K562 (cell line): ENCODE measurements around the gene KCND3. TPM values are rescaled to one million over a fixed set of nuclear protein-coding genes. Genes with fewer than 3 reads are reported as not detected.
A peak's percentile ranks its signal among the peaks of the same experiment; 100 is the strongest.

Experiments used
- CSDE1 ChIP-seq, 2 experiments: fragments of 450-650 bp; IDR thresholded peaks; 2 replicates each; pipeline ENCODE4 v1.6.1; 2016; ENCODE audit warnings: mild to moderate bottlenecking in 1 of 2
- HDGF ChIP-seq: fragments of 450-650 bp; IDR thresholded peaks from 2 replicates; pipeline ENCODE4 v1.6.1; 2016
- LEF1 ChIP-seq: fragments of 450-650 bp; IDR thresholded peaks from 2 replicates; pipeline ENCODE4 v1.6.1; 2016; ENCODE audit warnings: mild to moderate bottlenecking
- NFIX ChIP-seq: fragments of 250-450 bp; sonication (Bioruptor Pico); IDR thresholded peaks from 2 replicates; pipeline ENCODE4 v1.4.0; 2020; ENCODE audit warnings: low read depth, mild to moderate bottlenecking, moderate library complexity
- POLR2H ChIP-seq: IDR thresholded peaks from 2 replicates; pipeline ENCODE4 v1.6.1; 2016; ENCODE audit warnings: missing genetic modification characterization, low read depth, mild to moderate bottlenecking, control low read depth, missing compliant biosample characterization, moderate library complexity
- RAD21 ChIP-seq, 2 experiments: fragments of 250-450 bp in 1 of 2; fragments of 450-650 bp in 1 of 2; sonication (Bioruptor Pico) in 1 of 2; formaldehyde crosslinking in 1 of 2; IDR thresholded peaks in 1 of 2; conservative IDR thresholded peaks in 1 of 2; 2 replicates each; pipeline versions ENCODE4 v1.4.0 to v1.8.0; 2020 to 2022; ENCODE audit warnings: mild to moderate bottlenecking in 2 of 2, moderate library complexity in 1 of 2
- SIN3A ChIP-seq, 2 experiments: fragments of 150-350 bp in 1 of 2; IDR thresholded peaks; 2 replicates each; pipeline ENCODE4 v1.6.1; 2011 to 2016; ENCODE audit warnings: borderline replicate concordance in 2 of 2, low read depth in 2 of 2, low read length in 2 of 2, mild to moderate bottlenecking in 2 of 2, moderate library complexity in 2 of 2; ENCODE audit not compliant: control insufficient read depth in 1 of 2
- SMAD3 ChIP-seq: fragments of 450-650 bp; formaldehyde crosslinking; conservative IDR thresholded peaks from 2 replicates; pipeline ENCODE4 v1.4.0; 2020; ENCODE audit warnings: mild to moderate bottlenecking
- SP2 ChIP-seq: IDR thresholded peaks from 2 replicates; pipeline ENCODE4 v1.6.1; 2011; ENCODE audit warnings: mild to moderate bottlenecking, low read depth, low read length, moderate library complexity; ENCODE audit not compliant: poor library complexity, severe bottlenecking; ENCODE audit errors: extremely low read depth
- TAF7 ChIP-seq: fragments of 450-650 bp; IDR thresholded peaks from 2 replicates; pipeline ENCODE4 v1.6.1; 2016; ENCODE audit warnings: missing genetic modification characterization, missing compliant biosample characterization
- TAL1 ChIP-seq: fragments of 450-650 bp; IDR thresholded peaks from 2 replicates; pipeline ENCODE4 v1.6.1; 2016; ENCODE audit warnings: mild to moderate bottlenecking
- TBP ChIP-seq: optimal IDR thresholded peaks from 2 replicates; pipeline ENCODE3; 2011; ENCODE audit warnings: low read depth, low read length, improper control_type of control experiment
- ZNF143 ChIP-seq: sonication (generic); formaldehyde crosslinking; IDR thresholded peaks from 2 replicates; pipeline ENCODE4 v1.9.0; 2022; ENCODE audit warnings: mild to moderate bottlenecking, missing genetic modification reagents
- ZNF282 ChIP-seq: sonication (generic); formaldehyde crosslinking; IDR thresholded peaks from 2 replicates; pipeline ENCODE4 v1.8.1; 2023; ENCODE audit warnings: missing genetic modification reagents
- ZNF561 ChIP-seq: fragments of 450-650 bp; formaldehyde crosslinking; conservative IDR thresholded peaks from 2 replicates; pipeline ENCODE4 v1.4.0; 2020; ENCODE audit warnings: mild to moderate bottlenecking, moderate library complexity
- polyA plus RNA-seq, 8 experiments: library from polyadenylated mRNA; depleted of rRNA in 4 of 8; stranded (reverse) in 5 of 8; unstranded in 3 of 8; fragments of >200 nt; fragmentation: Nextera tagmentation in 2 of 8; fragmentation: Illumina TruSeq in 1 of 8; extraction: Ambion mirVana in 2 of 8; extraction: Trizol in 1 of 8; gene quantifications; 2 replicates each; pipeline versions ENCODE4 v1.2.1 to v1.2.3, GENCODE V29; 2011 to 2014; ENCODE audit warnings: inconsistent platforms in 1 of 8, missing spikeins in 1 of 8
- total RNA-seq, 7 experiments: library from RNA; depleted of rRNA in 6 of 7; stranded (reverse); fragments of >200 nt in 6 of 7; fragmentation: Illumina TruSeq in 2 of 7; extraction: Trizol in 2 of 7; gene quantifications; 2 replicates each; pipeline versions ENCODE4 v1.2.1 to v1.2.3, GENCODE V29; 2011 to 2021; ENCODE audit warnings: low replicate concordance in 1 of 7
- TF ChIP-seq, protein P1 (sequence below): sonication (generic); formaldehyde crosslinking; IDR thresholded peaks from 2 replicates; pipeline ENCODE4 v1.8.0; 2022; ENCODE audit warnings: missing genetic modification reagents, mild to moderate bottlenecking, borderline replicate concordance
- TF ChIP-seq, protein P2 (sequence below): conservative IDR thresholded peaks from 2 replicates; pipeline ENCODE4 v1.6.1; 2011; ENCODE audit warnings: low read depth, mild to moderate bottlenecking, low read length; ENCODE audit not compliant: control insufficient read depth
- TF ChIP-seq, protein P3 (sequence below), 2 experiments: fragments of 450-650 bp in 1 of 2; sonication (generic) in 1 of 2; formaldehyde crosslinking; conservative IDR thresholded peaks; 2 replicates each; pipeline versions ENCODE4 v1.4.0 to v1.8.1; 2020 to 2022; ENCODE audit warnings: mild to moderate bottlenecking in 1 of 2, missing genetic modification reagents in 1 of 2
- TF ChIP-seq, protein P4 (sequence below): sonication (generic); formaldehyde crosslinking; IDR thresholded peaks from 2 replicates; pipeline ENCODE4 v1.8.0; 2022; ENCODE audit warnings: missing genetic modification reagents, mild to moderate bottlenecking, moderate library complexity, borderline replicate concordance
- TF ChIP-seq, protein P5 (sequence below): fragments of 250-450 bp; sonication (Bioruptor Pico); IDR thresholded peaks from 2 replicates; pipeline ENCODE4 v1.8.0; 2021; ENCODE audit warnings: mild to moderate bottlenecking, moderate library complexity

Gene KCND3
- total and polyA plus RNA-seq, 9 of the 15 experiments (the other 6 are each of a cell fraction or from before 2014, with no cell fraction given), result not detected

DNA sequence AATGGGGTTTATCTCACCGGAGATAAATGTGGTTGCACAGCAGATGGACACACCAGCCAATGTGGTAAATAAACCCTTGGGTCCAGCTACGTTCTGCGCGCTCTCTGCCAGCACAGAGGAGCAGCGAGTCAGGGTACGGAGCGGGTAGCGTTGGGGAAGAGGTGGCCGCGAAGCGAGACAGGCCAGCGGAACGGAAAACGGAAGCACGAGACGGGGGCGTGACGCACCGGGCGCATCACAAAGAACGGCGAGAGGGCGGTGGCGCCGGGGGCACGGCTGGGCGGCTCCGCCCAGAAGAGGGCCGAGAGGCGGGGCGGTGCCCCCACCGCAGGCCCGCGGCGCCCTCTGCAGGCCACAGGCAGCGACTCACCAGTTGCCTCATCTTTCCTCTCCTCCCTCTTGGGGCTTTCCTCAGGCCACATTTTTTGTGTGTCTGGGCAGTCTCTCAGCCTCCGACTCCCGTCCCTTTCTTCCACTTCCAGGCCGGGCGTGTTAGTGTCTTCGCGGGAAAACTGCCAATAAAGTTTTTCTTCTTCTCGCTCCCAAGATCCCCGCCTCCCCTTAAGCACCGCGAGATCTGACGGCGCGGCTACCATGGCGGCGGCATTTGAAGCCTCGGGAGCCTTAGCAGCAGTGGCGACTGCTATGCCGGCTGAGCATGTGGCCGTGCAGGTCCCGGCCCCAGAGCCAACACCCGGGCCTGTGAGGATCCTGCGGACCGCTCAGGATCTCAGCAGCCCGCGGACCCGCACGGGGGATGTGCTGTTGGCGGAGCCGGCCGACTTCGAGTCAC, 233.9 kb downstream of the KCND3 start, which contains the start of gene DDX20 (continued):
- TF ChIP-seq LEF1 (no peak), ZNF143 (CRISPR knock-in tag) (peak; percentile 63), TAL1 (no peak), ZNF282 (CRISPR knock-in tag) (peak; percentile 84), SP2 (peak; percentile 27), CSDE1 (IDR thresholded peaks at IDR 0.05) (peak in 1 of 2 experiments; percentile 55; a peak in 2 of 4 replicates), SIN3A (IDR thresholded peaks at IDR 0.05; ENCODE audit: borderline replicate concordance in 2 of 2, control insufficient read depth in 1 of 2, low read depth in 2 of 2, low read length in 2 of 2) (peak; percentile 84 to 90; a peak in 3 of 4 replicates), NFIX (CRISPR knock-in tag) (0 out of 2 replicates have a peak, but pooled peaks have one; percentile 2), ZNF561 (CRISPR knock-in tag) (no peak), TBP (peak; percentile 91), POLR2H (tag) (no peak), SMAD3 (CRISPR knock-in tag) (no peak), HDGF (no peak), TAF7 (peak; percentile 92), RAD21 (CRISPR knock-in tag; conservative IDR thresholded peaks at IDR 0.05 in 1 of 2, IDR thresholded peaks at IDR 0.05 in 1 of 2) (peak; percentile 96 to 97)
- TF ChIP-seq, protein P1, sequence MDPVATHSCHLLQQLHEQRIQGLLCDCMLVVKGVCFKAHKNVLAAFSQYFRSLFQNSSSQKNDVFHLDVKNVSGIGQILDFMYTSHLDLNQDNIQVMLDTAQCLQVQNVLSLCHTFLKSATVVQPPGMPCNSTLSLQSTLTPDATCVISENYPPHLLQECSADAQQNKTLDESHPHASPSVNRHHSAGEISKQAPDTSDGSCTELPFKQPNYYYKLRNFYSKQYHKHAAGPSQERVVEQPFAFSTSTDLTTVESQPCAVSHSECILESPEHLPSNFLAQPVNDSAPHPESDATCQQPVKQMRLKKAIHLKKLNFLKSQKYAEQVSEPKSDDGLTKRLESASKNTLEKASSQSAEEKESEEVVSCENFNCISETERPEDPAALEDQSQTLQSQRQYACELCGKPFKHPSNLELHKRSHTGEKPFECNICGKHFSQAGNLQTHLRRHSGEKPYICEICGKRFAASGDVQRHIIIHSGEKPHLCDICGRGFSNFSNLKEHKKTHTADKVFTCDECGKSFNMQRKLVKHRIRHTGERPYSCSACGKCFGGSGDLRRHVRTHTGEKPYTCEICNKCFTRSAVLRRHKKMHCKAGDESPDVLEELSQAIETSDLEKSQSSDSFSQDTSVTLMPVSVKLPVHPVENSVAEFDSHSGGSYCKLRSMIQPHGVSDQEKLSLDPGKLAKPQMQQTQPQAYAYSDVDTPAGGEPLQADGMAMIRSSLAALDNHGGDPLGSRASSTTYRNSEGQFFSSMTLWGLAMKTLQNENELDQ (CRISPR knock-in tag), result no peak
- TF ChIP-seq, protein P2, sequence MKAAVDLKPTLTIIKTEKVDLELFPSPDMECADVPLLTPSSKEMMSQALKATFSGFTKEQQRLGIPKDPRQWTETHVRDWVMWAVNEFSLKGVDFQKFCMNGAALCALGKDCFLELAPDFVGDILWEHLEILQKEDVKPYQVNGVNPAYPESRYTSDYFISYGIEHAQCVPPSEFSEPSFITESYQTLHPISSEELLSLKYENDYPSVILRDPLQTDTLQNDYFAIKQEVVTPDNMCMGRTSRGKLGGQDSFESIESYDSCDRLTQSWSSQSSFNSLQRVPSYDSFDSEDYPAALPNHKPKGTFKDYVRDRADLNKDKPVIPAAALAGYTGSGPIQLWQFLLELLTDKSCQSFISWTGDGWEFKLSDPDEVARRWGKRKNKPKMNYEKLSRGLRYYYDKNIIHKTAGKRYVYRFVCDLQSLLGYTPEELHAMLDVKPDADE, result peak; percentile 74; the same call in 1 of the 2 replicates
- TF ChIP-seq, protein P3, sequence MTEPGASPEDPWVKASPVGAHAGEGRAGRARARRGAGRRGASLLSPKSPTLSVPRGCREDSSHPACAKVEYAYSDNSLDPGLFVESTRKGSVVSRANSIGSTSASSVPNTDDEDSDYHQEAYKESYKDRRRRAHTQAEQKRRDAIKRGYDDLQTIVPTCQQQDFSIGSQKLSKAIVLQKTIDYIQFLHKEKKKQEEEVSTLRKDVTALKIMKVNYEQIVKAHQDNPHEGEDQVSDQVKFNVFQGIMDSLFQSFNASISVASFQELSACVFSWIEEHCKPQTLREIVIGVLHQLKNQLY (CRISPR knock-in tag; conservative IDR thresholded peaks at IDR 0.05), result no peak
- TF ChIP-seq, protein P4, sequence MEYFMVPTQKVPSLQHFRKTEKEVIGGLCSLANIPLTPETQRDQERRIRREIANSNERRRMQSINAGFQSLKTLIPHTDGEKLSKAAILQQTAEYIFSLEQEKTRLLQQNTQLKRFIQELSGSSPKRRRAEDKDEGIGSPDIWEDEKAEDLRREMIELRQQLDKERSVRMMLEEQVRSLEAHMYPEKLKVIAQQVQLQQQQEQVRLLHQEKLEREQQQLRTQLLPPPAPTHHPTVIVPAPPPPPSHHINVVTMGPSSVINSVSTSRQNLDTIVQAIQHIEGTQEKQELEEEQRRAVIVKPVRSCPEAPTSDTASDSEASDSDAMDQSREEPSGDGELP (CRISPR knock-in tag), result peak; percentile 80
- TF ChIP-seq, protein P5, sequence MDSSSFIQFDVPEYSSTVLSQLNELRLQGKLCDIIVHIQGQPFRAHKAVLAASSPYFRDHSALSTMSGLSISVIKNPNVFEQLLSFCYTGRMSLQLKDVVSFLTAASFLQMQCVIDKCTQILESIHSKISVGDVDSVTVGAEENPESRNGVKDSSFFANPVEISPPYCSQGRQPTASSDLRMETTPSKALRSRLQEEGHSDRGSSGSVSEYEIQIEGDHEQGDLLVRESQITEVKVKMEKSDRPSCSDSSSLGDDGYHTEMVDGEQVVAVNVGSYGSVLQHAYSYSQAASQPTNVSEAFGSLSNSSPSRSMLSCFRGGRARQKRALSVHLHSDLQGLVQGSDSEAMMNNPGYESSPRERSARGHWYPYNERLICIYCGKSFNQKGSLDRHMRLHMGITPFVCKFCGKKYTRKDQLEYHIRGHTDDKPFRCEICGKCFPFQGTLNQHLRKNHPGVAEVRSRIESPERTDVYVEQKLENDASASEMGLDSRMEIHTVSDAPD (CRISPR knock-in tag), result no peak
